Measurements from ENCODE around the gene MMP15.

Gene MMP15

GRCh38 chr16:57993438-57993837, 32.1 kb upstream of the MMP15 start:
- H3K4me1 ChIP-seq, result no peaks in the 10 kb centered on the region
- H3K9ac ChIP-seq, result no peak overlapping the region
- H2AFZ ChIP-seq, result no peak overlapping the region
- TF ChIP-seq CTCF (IDR thresholded peaks at IDR 0.05), result no peak
- no peaks in the 10 kb centered on the region for H3K36me3 ChIP-seq (ENCODE audit: control insufficient read depth, insufficient read depth, low read length)
- no peak overlapping the region for H3K4me2 ChIP-seq (ENCODE audit: low read length)
- H3K27ac ChIP-seq, result no peak overlapping the region
- H3K79me2 ChIP-seq, result peaks cover 2% of the 10 kb centered on the region
- H3K27me3 ChIP-seq (ENCODE audit: control insufficient read depth, insufficient read depth, low read length), result no peaks in the 10 kb centered on the region
- H3K4me3 ChIP-seq (ENCODE audit: low read depth, low read length), result no peak overlapping the region
- H3K9me3 ChIP-seq (ENCODE audit: control insufficient read depth, low read length), result no peaks in the 10 kb centered on the region

GRCh38 chr16:57993897-57994296, 31.7 kb upstream of the MMP15 start:
- H3K36me3 ChIP-seq (ENCODE audit: control insufficient read depth, insufficient read depth, low read length), result no peaks in the 10 kb centered on the region
- H3K79me2 ChIP-seq, result peaks cover 2% of the 10 kb centered on the region
- H3K27ac ChIP-seq, result no peak overlapping the region
- H3K9me3 ChIP-seq (ENCODE audit: control insufficient read depth, low read length), result no peaks in the 10 kb centered on the region
- no peaks in the 10 kb centered on the region for H3K27me3 ChIP-seq (ENCODE audit: control insufficient read depth, insufficient read depth, low read length)
- H3K9ac ChIP-seq, result no peak overlapping the region
- no peak overlapping the region for H3K4me2 ChIP-seq (ENCODE audit: low read length)
- no peak for TF ChIP-seq CTCF (IDR thresholded peaks at IDR 0.05)
- no peak overlapping the region for H3K4me3 ChIP-seq (ENCODE audit: low read depth, low read length)
- H2AFZ ChIP-seq, result no peak overlapping the region
- peaks cover 2% of the 10 kb centered on the region for H3K4me1 ChIP-seq

- Histone ChIP-seq H3K4me3 (ENCODE audit: low read depth, low read length) (no peak overlapping the region), H3K9me3 (ENCODE audit: control insufficient read depth, low read length) (no peaks in the 10 kb centered on the region), H3K27me3 (ENCODE audit: control insufficient read depth, insufficient read depth, low read length) (no peaks in the 10 kb centered on the region), H3K4me2 (ENCODE audit: low read length) (no peak overlapping the region), H3K36me3 (ENCODE audit: control insufficient read depth, insufficient read depth, low read length) (no peaks in the 10 kb centered on the region), H3K79me2 (peaks cover 2% of the 10 kb centered on the region), H3K9ac (no peak overlapping the region), H3K4me1 (peaks cover 6% of the 10 kb centered on the region), H3K27ac (no peak overlapping the region), H2AFZ (no peak overlapping the region)
- TF ChIP-seq CTCF (IDR thresholded peaks at IDR 0.05), result no peak
Observed at GRCh38 chr16:57994361-57994760, 31.2 kb upstream of the MMP15 start.

- H3K4me2 ChIP-seq (ENCODE audit: low read length), result no peak overlapping the region
- TF ChIP-seq CTCF (IDR thresholded peaks at IDR 0.05), result peak; percentile 39
- no peak overlapping the region for H3K4me3 ChIP-seq (ENCODE audit: low read depth, low read length)
- no peak overlapping the region for H3K27ac ChIP-seq
- H3K36me3 ChIP-seq (ENCODE audit: control insufficient read depth, insufficient read depth, low read length), result no peaks in the 10 kb centered on the region
- H3K9ac ChIP-seq, result no peak overlapping the region
- no peaks in the 10 kb centered on the region for H3K9me3 ChIP-seq (ENCODE audit: control insufficient read depth, low read length)
- no peaks in the 10 kb centered on the region for H3K27me3 ChIP-seq (ENCODE audit: control insufficient read depth, insufficient read depth, low read length)
- H3K4me1 ChIP-seq, result peaks cover 8% of the 10 kb centered on the region
- peaks cover 2% of the 10 kb centered on the region for H3K79me2 ChIP-seq
- no peak overlapping the region for H2AFZ ChIP-seq
Observed at GRCh38 chr16:57994778-57995177, 30.8 kb upstream of the MMP15 start.

- H3K9me3 ChIP-seq (ENCODE audit: control insufficient read depth, low read length), result no peaks in the 10 kb centered on the region
- H3K27me3 ChIP-seq (ENCODE audit: control insufficient read depth, insufficient read depth, low read length), result no peaks in the 10 kb centered on the region
- no peak overlapping the region for H2AFZ ChIP-seq
- H3K9ac ChIP-seq, result no peak overlapping the region
- no peak overlapping the region for H3K4me2 ChIP-seq (ENCODE audit: low read length)
- no peak overlapping the region for H3K4me3 ChIP-seq (ENCODE audit: low read depth, low read length)
- peaks cover 8% of the 10 kb centered on the region for H3K4me1 ChIP-seq
- no peak overlapping the region for H3K27ac ChIP-seq
- H3K36me3 ChIP-seq (ENCODE audit: control insufficient read depth, insufficient read depth, low read length), result no peaks in the 10 kb centered on the region
- TF ChIP-seq CTCF (IDR thresholded peaks at IDR 0.05), result no peak
- H3K79me2 ChIP-seq, result peaks cover 2% of the 10 kb centered on the region
Observed at GRCh38 chr16:57995721-57996405, 29.7 kb upstream of the MMP15 start.

Data from parathyroid adenoma (tissue), 2 donors.